Stomach (tissue), 9 donors: ENCODE data around the gene ALK. TPM values are rescaled to one million over a fixed set of nuclear protein-coding genes. Genes with fewer than 3 reads are reported as not detected.

ENCODE experiments used
- DNase-seq, 2 donors: peaks; one replicate each; pipeline versions ENCODE4 v3.0.0 to v3.0.0-alpha.2; 2013 to 2019
- H3K27ac ChIP-seq, 5 donors: fragments of 200-600 bp in 4 of 5; sonication (generic) in 4 of 5; one replicate each; pipeline ENCODE4 v1.5.1; 2013 to 2019; ENCODE audit warnings: mild to moderate bottlenecking in 1 of 5, moderate library complexity in 1 of 5
- H3K27me3 ChIP-seq, 3 donors: fragments of 200-600 bp; sonication (generic); one replicate each; pipeline ENCODE4 v1.5.1; 2017 to 2019; ENCODE audit warnings: mixed run types in 1 of 3
- H3K36me3 ChIP-seq, 4 donors: fragments of 200-600 bp; sonication (generic); 1 replicate in 3 of 4; 2 replicates in 1 of 4; pipeline ENCODE4 v1.5.1; 2016 to 2019
- H3K4me1 ChIP-seq, 4 donors: fragments of 200-600 bp; sonication (generic); one replicate each; pipeline ENCODE4 v1.5.1; 2016 to 2019
- H3K4me3 ChIP-seq, 4 donors: fragments of 200-600 bp; sonication (generic) in 3 of 4; one replicate each; pipeline ENCODE4 v1.5.1; 2016 to 2019; ENCODE audit warnings: mild to moderate bottlenecking in 1 of 4
- H3K9me3 ChIP-seq, 4 donors: fragments of 200-600 bp; sonication (generic); one replicate each; pipeline ENCODE4 v1.5.1; 2016 to 2019
- CTCF ChIP-seq, 7 experiments: fragments of 450-650 bp in 4 of 7; fragments of 200-600 bp in 3 of 7; sonication (generic) in 3 of 7; IDR thresholded peaks; one replicate each; pipeline ENCODE4 v1.5.1; 2016 to 2019; ENCODE audit warnings: antibody characterized with exemption in 7 of 7, control low read depth in 2 of 7, mild to moderate bottlenecking in 1 of 7
- EP300 ChIP-seq: sonication (generic); formaldehyde crosslinking; IDR thresholded peaks from one replicate; pipeline ENCODE4 v1.6.1; 2017; ENCODE audit warnings: antibody characterized with exemption
- POLR2A ChIP-seq, 4 donors: fragments of 450-650 bp; IDR thresholded peaks; one replicate each; pipeline ENCODE4 v1.6.1; 2016; ENCODE audit warnings: antibody characterized with exemption in 4 of 4, control low read depth in 2 of 4, mild to moderate bottlenecking in 1 of 4, moderate library complexity in 1 of 4
- POLR2AphosphoS5 ChIP-seq, 3 donors: sonication (generic); formaldehyde crosslinking; IDR thresholded peaks; one replicate each; pipeline ENCODE4 v1.6.1; 2016; ENCODE audit warnings: antibody characterized with exemption in 3 of 3
- WGBS, 5 donors: extraction: QIAGEN DNeasy Blood & Tissue Kit in 3 of 5; methylation state at CpG; one replicate each; pipeline versions ENCODE4 v1.1.5 to v1.1.7; 2013 to 2018; 5-methylcytosine and 5-hydroxymethylcytosine counted together
- intact Hi-C: fragments of 100-400 bp; cut with DNase I; formaldehyde crosslinking; loops from one replicate; pipeline ENCODE4 v1.15.1; 2023; ENCODE audit warnings: low total_unique reads
- polyA plus RNA-seq, 3 donors: library from polyadenylated mRNA; stranded (reverse); fragments of 200-250 nt; gene quantifications; one replicate each; pipeline ENCODE4 v1.2.3, GENCODE V29; 2013
- total RNA-seq, 5 donors: library from RNA; depleted of rRNA; stranded (reverse); fragments of >200 nt; gene quantifications; one replicate each; pipeline versions ENCODE4 v1.1.0 to v1.2.3, GENCODE V29; 2014 to 2016
- donor health status: healthy with polysubstance abuse.
- donor health status: Bipolar disorder and iron deficiency.
- donor health status: healthy.

ALK gene
- total and polyA plus RNA-seq, 8 donors: 0.13 to 0.92 TPM; not detected in 6

GRCh38 chr2:29222381-29223179 lies 698.8 kb downstream of the ALK start:
- Histone ChIP-seq H3K4me1 (peaks cover 0 to 8% (median 2%) of the 10 kb centered on the region in 4 donors), H3K36me3 (no peaks in the 10 kb centered on the region), H3K27ac (no peak overlapping the region), H3K9me3 (no peaks in the 10 kb centered on the region), H3K4me3 (no peak overlapping the region), H3K27me3 (peaks cover 0 to 26% (median 0%) of the 10 kb centered on the region in 3 donors)
- peak in 1 of 2 donors; percentile 15 for DNase-seq
- intact Hi-C loops: no loop called here
- TF ChIP-seq CTCF (IDR thresholded peaks at IDR 0.05) (no peak), POLR2AphosphoS5 (IDR thresholded peaks at IDR 0.05) (no peak), EP300 (no peak), POLR2A (IDR thresholded peaks at IDR 0.05) (no peak)
- 75 to 87% (median 79%) methylated on average over 11 of the region's 11 CpGs for WGBS, 5 donors

DNA sequence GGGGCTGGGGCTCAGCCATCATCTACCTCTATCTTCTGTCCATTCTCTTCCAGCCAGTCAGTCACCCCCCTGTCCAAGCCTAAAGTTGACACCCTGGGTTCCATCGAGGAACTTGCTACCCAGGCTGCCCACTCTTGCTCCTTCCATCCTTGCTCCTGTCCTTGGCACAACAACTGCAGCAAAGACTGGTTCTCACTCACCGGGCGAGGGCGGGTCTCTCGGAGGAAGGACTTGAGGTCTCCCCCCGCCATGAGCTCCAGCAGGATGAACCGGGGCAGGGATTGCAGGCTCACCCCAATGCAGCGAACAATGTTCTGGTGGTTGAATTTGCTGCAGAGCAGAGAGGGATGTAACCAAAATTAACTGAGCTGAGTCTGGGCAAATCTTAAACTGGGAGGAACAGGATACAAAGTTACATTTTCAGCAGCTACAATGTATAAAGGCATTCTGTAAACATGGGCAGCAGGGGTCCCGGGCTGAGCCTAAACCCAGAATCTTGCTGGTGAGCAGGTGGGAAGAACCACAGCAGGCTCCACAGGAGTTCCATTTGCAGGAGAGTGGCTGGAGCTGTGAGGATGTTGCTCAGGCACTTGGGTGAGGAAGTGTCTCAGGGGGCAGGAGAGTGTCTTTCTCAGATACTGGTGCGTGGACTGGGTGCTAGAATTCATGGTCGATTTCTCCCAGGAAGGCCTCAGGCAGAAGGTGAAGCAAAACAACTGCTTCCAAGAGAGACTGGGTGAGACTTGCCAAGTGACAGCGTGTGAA lies 700.7 kb downstream of the ALK start:
- H3K9me3 ChIP-seq: no peaks in the 10 kb centered on the region
- peaks cover 0 to 8% (median 2%) of the 10 kb centered on the region in 4 donors for H3K4me1 ChIP-seq
- H3K36me3 ChIP-seq: no peaks in the 10 kb centered on the region
- 78 to 84% (median 83%) methylated on average over 12 of the region's 12 CpGs for WGBS, 5 donors
- intact Hi-C loops: no loop called here
- no peak overlapping the region for H3K27ac ChIP-seq
- peaks cover 0 to 10% (median 0%) of the 10 kb centered on the region in 3 donors for H3K27me3 ChIP-seq
- DNase-seq: peak in 1 of 2 donors; percentile 22
- TF ChIP-seq CTCF (IDR thresholded peaks at IDR 0.05): no peak
- TF ChIP-seq POLR2AphosphoS5 (IDR thresholded peaks at IDR 0.05): no peak
- TF ChIP-seq POLR2A (IDR thresholded peaks at IDR 0.05): no peak
- no peak for TF ChIP-seq EP300
- no peak overlapping the region for H3K4me3 ChIP-seq

GRCh38 chr2:29219374-29219773 lies 702.0 kb downstream of the ALK start:
- intact Hi-C loops: no loop called here
- no peak overlapping the region for H3K4me3 ChIP-seq
- H3K27ac ChIP-seq: no peak overlapping the region
- peak in 1 of 2 donors; percentile 17 for DNase-seq
- TF ChIP-seq POLR2AphosphoS5 (IDR thresholded peaks at IDR 0.05) (no peak), EP300 (no peak), CTCF (IDR thresholded peaks at IDR 0.05) (no peak), POLR2A (IDR thresholded peaks at IDR 0.05) (no peak)
- WGBS, 5 donors: 79 to 94% (median 89%) methylated on average over 4 of the region's 4 CpGs
- H3K9me3 ChIP-seq: no peaks in the 10 kb centered on the region
- H3K36me3 ChIP-seq: no peaks in the 10 kb centered on the region
- peaks cover 0 to 7% (median 2%) of the 10 kb centered on the region in 4 donors for H3K4me1 ChIP-seq
- no peaks in the 10 kb centered on the region for H3K27me3 ChIP-seq

DNA sequence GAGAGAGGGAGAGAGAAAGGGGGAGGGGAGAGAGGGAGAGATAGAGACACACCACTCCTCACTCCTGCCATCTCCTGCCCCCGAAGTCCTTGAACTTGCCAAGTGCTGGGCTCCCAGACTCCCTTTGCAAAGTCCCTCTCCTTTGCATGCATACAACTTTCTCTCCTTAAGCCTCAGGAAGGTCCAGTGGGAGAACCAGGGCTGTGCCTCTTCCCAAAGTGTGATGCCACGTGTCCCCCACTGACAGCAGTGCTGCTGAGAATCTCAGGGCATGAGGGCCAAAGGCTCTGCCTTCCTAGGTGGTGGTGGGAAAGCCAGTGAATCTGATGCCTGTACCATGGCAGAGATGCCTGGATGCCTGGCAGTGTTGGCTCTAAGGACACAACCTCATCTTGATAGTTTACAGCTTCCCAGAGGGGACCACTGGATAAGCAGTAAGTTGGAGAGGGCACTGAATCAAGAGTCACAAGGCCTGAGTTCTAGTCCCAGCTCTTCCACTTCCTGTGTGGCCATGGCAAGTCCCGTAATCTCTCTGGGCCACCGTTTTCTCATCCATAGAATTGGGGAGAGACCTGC lies 702.7 kb downstream of the ALK start:
- no peak overlapping the region for H3K27ac ChIP-seq
- no peak for DNase-seq
- intact Hi-C loops: no loop called here
- no peaks in the 10 kb centered on the region for H3K4me1 ChIP-seq
- no peak overlapping the region for H3K4me3 ChIP-seq
- H3K36me3 ChIP-seq: no peaks in the 10 kb centered on the region
- no peaks in the 10 kb centered on the region for H3K9me3 ChIP-seq
- WGBS, 5 donors: 75 to 80% (median 77%) methylated on average over 4 of the region's 4 CpGs
- no peaks in the 10 kb centered on the region for H3K27me3 ChIP-seq
- TF ChIP-seq POLR2A (IDR thresholded peaks at IDR 0.05): no peak
- TF ChIP-seq POLR2AphosphoS5 (IDR thresholded peaks at IDR 0.05): no peak
- TF ChIP-seq EP300: no peak
- TF ChIP-seq CTCF (IDR thresholded peaks at IDR 0.05): no peak
